SK-N-SH treated with all-trans-retinoic acid at 6 μM for 48 hours (cell line): ENCODE results near the gene TUBGCP4.

Experiments
- ESRRG ChIP-seq: fragments of 250-450 bp; sonication (Bioruptor Pico); IDR thresholded peaks from 2 replicates; pipeline ENCODE4 v1.6.1; 2021; ENCODE audit warnings: mild to moderate bottlenecking
- GLIS3 ChIP-seq: fragments of 250-450 bp; sonication (Bioruptor Pico); IDR thresholded peaks from 2 replicates; pipeline ENCODE4 v1.5.0; 2020; ENCODE audit warnings: mild to moderate bottlenecking, moderate library complexity
- RARB ChIP-seq: fragments of 250-450 bp; sonication (Bioruptor Pico); IDR thresholded peaks from 2 replicates; pipeline ENCODE4 v1.8.0; 2021; ENCODE audit warnings: mild to moderate bottlenecking, moderate library complexity
- SNAI2 ChIP-seq: fragments of 250-450 bp; sonication (Bioruptor Pico); IDR thresholded peaks from 2 replicates; pipeline ENCODE4 v1.5.0; 2020; ENCODE audit warnings: mild to moderate bottlenecking, moderate library complexity
- ZFP3 ChIP-seq: fragments of 250-450 bp; sonication (Bioruptor Pico); IDR thresholded peaks from 2 replicates; pipeline ENCODE4 v1.5.0; 2020; ENCODE audit warnings: mild to moderate bottlenecking, moderate library complexity
- ZFP30 ChIP-seq: fragments of 450-650 bp; formaldehyde crosslinking; IDR thresholded peaks from 2 replicates; pipeline ENCODE4 v1.5.0; 2022; ENCODE audit warnings: mild to moderate bottlenecking, moderate library complexity
- ZNF8 ChIP-seq: fragments of 450-650 bp; formaldehyde crosslinking; IDR thresholded peaks from 2 replicates; pipeline ENCODE4 v1.5.0; 2020; ENCODE audit warnings: mild to moderate bottlenecking, moderate library complexity
- TF ChIP-seq, protein P1 (sequence below): fragments of 250-450 bp; sonication (Bioruptor Pico); IDR thresholded peaks from 2 replicates; pipeline ENCODE4 v1.8.0; 2020; ENCODE audit warnings: mild to moderate bottlenecking, moderate library complexity, borderline replicate concordance

DNA sequence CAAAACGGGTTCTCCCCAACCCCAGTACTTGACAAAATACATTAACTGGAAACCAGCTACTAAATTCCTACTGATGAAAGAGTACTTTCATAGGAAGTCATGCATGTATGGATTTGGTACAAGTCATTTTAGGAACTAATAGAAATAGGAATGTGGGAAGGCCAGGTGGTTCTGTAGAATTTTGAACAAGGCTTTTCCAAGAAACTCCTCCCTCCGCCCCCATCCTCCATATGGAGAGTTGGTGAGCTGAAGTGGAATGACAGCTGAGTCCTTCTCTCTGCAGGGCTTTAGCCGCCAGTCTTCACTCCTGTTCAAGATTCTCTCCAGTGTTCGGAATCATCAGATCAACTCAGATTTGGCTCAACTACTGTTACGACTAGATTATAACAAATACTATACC, 33.2 kb downstream of the TUBGCP4 start:
- TF ChIP-seq RARB (no peak), ZNF8 (CRISPR knock-in tag) (no peak), ESRRG (CRISPR knock-in tag) (no peak), SNAI2 (CRISPR knock-in tag) (no peak), GLIS3 (no peak), ZFP3 (CRISPR knock-in tag) (no peak), ZFP30 (CRISPR knock-in tag) (no peak)
- TF ChIP-seq, protein P1, sequence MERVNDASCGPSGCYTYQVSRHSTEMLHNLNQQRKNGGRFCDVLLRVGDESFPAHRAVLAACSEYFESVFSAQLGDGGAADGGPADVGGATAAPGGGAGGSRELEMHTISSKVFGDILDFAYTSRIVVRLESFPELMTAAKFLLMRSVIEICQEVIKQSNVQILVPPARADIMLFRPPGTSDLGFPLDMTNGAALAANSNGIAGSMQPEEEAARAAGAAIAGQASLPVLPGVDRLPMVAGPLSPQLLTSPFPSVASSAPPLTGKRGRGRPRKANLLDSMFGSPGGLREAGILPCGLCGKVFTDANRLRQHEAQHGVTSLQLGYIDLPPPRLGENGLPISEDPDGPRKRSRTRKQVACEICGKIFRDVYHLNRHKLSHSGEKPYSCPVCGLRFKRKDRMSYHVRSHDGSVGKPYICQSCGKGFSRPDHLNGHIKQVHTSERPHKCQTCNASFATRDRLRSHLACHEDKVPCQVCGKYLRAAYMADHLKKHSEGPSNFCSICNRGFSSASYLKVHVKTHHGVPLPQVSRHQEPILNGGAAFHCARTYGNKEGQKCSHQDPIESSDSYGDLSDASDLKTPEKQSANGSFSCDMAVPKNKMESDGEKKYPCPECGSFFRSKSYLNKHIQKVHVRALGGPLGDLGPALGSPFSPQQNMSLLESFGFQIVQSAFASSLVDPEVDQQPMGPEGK (CRISPR knock-in tag) = no peak
